ENCODE measurements around the gene SMARCD3. TPM values are rescaled to one million over a fixed set of nuclear protein-coding genes. Genes with fewer than 3 reads are reported as not detected.

Gene SMARCD3
- polyA plus RNA-seq, 3 donors, result 104 to 183 (median 112) TPM

- TF ChIP-seq, protein P1, sequence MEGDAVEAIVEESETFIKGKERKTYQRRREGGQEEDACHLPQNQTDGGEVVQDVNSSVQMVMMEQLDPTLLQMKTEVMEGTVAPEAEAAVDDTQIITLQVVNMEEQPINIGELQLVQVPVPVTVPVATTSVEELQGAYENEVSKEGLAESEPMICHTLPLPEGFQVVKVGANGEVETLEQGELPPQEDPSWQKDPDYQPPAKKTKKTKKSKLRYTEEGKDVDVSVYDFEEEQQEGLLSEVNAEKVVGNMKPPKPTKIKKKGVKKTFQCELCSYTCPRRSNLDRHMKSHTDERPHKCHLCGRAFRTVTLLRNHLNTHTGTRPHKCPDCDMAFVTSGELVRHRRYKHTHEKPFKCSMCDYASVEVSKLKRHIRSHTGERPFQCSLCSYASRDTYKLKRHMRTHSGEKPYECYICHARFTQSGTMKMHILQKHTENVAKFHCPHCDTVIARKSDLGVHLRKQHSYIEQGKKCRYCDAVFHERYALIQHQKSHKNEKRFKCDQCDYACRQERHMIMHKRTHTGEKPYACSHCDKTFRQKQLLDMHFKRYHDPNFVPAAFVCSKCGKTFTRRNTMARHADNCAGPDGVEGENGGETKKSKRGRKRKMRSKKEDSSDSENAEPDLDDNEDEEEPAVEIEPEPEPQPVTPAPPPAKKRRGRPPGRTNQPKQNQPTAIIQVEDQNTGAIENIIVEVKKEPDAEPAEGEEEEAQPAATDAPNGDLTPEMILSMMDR (IDR thresholded peaks at IDR 0.05), result no peak
- Histone ChIP-seq H2AFZ (ENCODE audit: insufficient read depth, low read depth, low read length, poor library complexity, severe bottlenecking) (no peak overlapping the region), H3K27me3 (ENCODE audit: control insufficient read depth in 2 of 2, insufficient read depth in 2 of 2, low read length in 2 of 2) (peaks cover 2 to 6% of the 10 kb centered on the region in 2 donors), H3K36me3 (replicated peaks in 1 of 2; ENCODE audit: control insufficient read depth in 1 of 2, insufficient read depth in 2 of 2, low read length in 2 of 2) (no peaks in the 10 kb centered on the region), H3K4me1 (ENCODE audit: control insufficient read depth in 1 of 2, insufficient read depth in 2 of 2, low read length in 2 of 2) (peaks cover 16 to 19% of the 10 kb centered on the region in 2 donors), H4K20me1 (ENCODE audit: insufficient read depth, low read length) (peaks cover 10% of the 10 kb centered on the region), H3K79me2 (ENCODE audit: insufficient read depth, low read length) (peaks cover 11% of the 10 kb centered on the region), H3K9me3 (replicated peaks in 1 of 2; ENCODE audit: control insufficient read depth in 1 of 2, insufficient read depth in 1 of 2, low read length in 2 of 2) (no peaks in the 10 kb centered on the region), H3K27ac (ENCODE audit: low read depth in 1 of 2, low read length in 2 of 2) (no peak overlapping the region), H3K4me3 (replicated peaks in 1 of 3; ENCODE audit: low read depth in 2 of 3, low read length in 3 of 3) (no peak overlapping the region), H3K4me2 (replicated peaks; ENCODE audit: extremely low read depth, low read length, poor library complexity, severe bottlenecking) (no peak overlapping the region), H3K9ac (ENCODE audit: insufficient read depth, low read length, poor library complexity, severe bottlenecking) (no peak overlapping the region)
- WGBS (ENCODE audit: insufficient coverage), result 85% methylated on average over 7 of the region's 9 CpGs
- intact Hi-C loops (cut with micrococcal nuclease), result no loop called here
- Mint-ChIP-seq H3K27ac (peak overlapping the region in 1 of 7 donors; percentile 55), H3K4me3 (no peak overlapping the region), H3K36me3 (no peaks in the 10 kb centered on the region), H3K9me3 (peaks cover 0 to 8% (median 3%) of the 10 kb centered on the region in 7 donors), H3K4me1 (peaks cover 20% of the 10 kb centered on the region), H3K27me3 (ENCODE audit: low read depth in 3 of 3) (peaks cover 20 to 34% (median 24%) of the 10 kb centered on the region in 3 donors)
- DNase-seq, result no peak
These were observed 32.0 kb upstream of the SMARCD3 start for GRCh38 chr7:151280388-151281019.

- no peak overlapping the region for H3K9ac ChIP-seq (ENCODE audit: insufficient read depth, low read length, poor library complexity, severe bottlenecking)
- intact Hi-C loops (cut with micrococcal nuclease), result no loop called here
- H3K4me3 ChIP-seq (replicated peaks in 1 of 3; ENCODE audit: low read depth in 2 of 3, low read length in 3 of 3), result no peak overlapping the region
- 72% methylated on average over 2 of the region's 5 CpGs for WGBS (ENCODE audit: insufficient coverage)
- TF ChIP-seq, protein P1 (IDR thresholded peaks at IDR 0.05), result no peak
- H3K79me2 ChIP-seq (ENCODE audit: insufficient read depth, low read length), result peaks cover 14% of the 10 kb centered on the region
- H3K9me3 Mint-ChIP-seq, result peaks cover 0 to 8% (median 3%) of the 10 kb centered on the region in 7 donors
- H3K36me3 Mint-ChIP-seq, result peaks cover 0 to 5% of the 10 kb centered on the region in 2 donors
- H3K4me1 Mint-ChIP-seq, result peaks cover 26% of the 10 kb centered on the region
- H4K20me1 ChIP-seq (ENCODE audit: insufficient read depth, low read length), result peaks cover 16% of the 10 kb centered on the region
- H3K27ac Mint-ChIP-seq, result no peak overlapping the region
- peaks cover 0 to 3% of the 10 kb centered on the region in 2 donors for H3K27me3 ChIP-seq (ENCODE audit: control insufficient read depth in 2 of 2, insufficient read depth in 2 of 2, low read length in 2 of 2)
- no peak overlapping the region for H3K4me2 ChIP-seq (replicated peaks; ENCODE audit: extremely low read depth, low read length, poor library complexity, severe bottlenecking)
- no peaks in the 10 kb centered on the region for H3K9me3 ChIP-seq (replicated peaks in 1 of 2; ENCODE audit: control insufficient read depth in 1 of 2, insufficient read depth in 1 of 2, low read length in 2 of 2)
- no peak overlapping the region for H2AFZ ChIP-seq (ENCODE audit: insufficient read depth, low read depth, low read length, poor library complexity, severe bottlenecking)
- peaks cover 23 to 25% of the 10 kb centered on the region in 2 donors for H3K4me1 ChIP-seq (ENCODE audit: control insufficient read depth in 1 of 2, insufficient read depth in 2 of 2, low read length in 2 of 2)
- H3K36me3 ChIP-seq (replicated peaks in 1 of 2; ENCODE audit: control insufficient read depth in 1 of 2, insufficient read depth in 2 of 2, low read length in 2 of 2), result no peaks in the 10 kb centered on the region
- no peak overlapping the region for H3K27ac ChIP-seq (ENCODE audit: low read depth in 1 of 2, low read length in 2 of 2)
- DNase-seq, result no peak
- peaks cover 16 to 29% (median 24%) of the 10 kb centered on the region in 3 donors for H3K27me3 Mint-ChIP-seq (ENCODE audit: low read depth in 3 of 3)
- no peak overlapping the region for H3K4me3 Mint-ChIP-seq
These were observed 31.4 kb upstream of the SMARCD3 start for GRCh38 chr7:151279868-151280267.

Data from CD14-positive monocyte (primary cell).